OCI-LY7 (cell line): ENCODE data around the gene SIGLEC12. TPM values are rescaled to one million over a fixed set of nuclear protein-coding genes. Genes with fewer than 3 reads are reported as not detected.

Experiments used
- BruUV-seq: library from RNA; stranded (reverse); fragments of 400-500 nt; replicated peaks from 2 replicates; lab custom pipeline; 2021; lab: Mats Ljungman, UMichigan
- CTCF ChIA-PET: fragments of 300-600 bp; sonication (Branson Sonifier 250); formaldehyde crosslinking; loops from one replicate; lab custom pipeline; 2022; ENCODE audit warnings: antibody characterized with exemption; ENCODE audit not compliant: unreplicated experiment; lab: Charles Lee
- POLR2A ChIA-PET: fragments of 300-600 bp; sonication (Branson Sonifier 250); formaldehyde crosslinking; loops from one replicate; lab custom pipeline; 2022; ENCODE audit warnings: antibody characterized with exemption; lab: Charles Lee
- DNase-seq: peaks from one replicate; pipeline ENCODE4 v3.0.0-alpha.2; 2015; ENCODE audit warnings: low spot score
- H2AFZ ChIP-seq: fragments of 200-600 bp; sonication (generic), shearing (Covaris generic); 2 replicates; pipeline ENCODE4 v1.6.1; 2014; ENCODE audit warnings: mild to moderate bottlenecking, antibody characterized with exemption, low read length, moderate library complexity
- H3K27ac ChIP-seq: fragments of 200-600 bp; sonication (generic); 2 replicates; pipeline ENCODE4 v1.5.1; 2014; ENCODE audit warnings: mixed run types, low read depth, mild to moderate bottlenecking, moderate library complexity, low read length, inconsistent platforms; ENCODE audit not compliant: poor library complexity, severe bottlenecking
- H3K36me3 ChIP-seq: fragments of 200-600 bp; sonication (generic); 2 replicates; pipeline ENCODE4 v1.6.1; 2014; ENCODE audit warnings: mild to moderate bottlenecking, antibody characterized with exemption, low read length, moderate library complexity, mixed read lengths; ENCODE audit not compliant: insufficient read depth
- H3K4me1 ChIP-seq: fragments of 200-600 bp; sonication (generic); 2 replicates; pipeline ENCODE4 v1.5.1; 2014; ENCODE audit warnings: mild to moderate bottlenecking, low read length; ENCODE audit not compliant: insufficient read depth, poor library complexity, severe bottlenecking
- H3K4me2 ChIP-seq: fragments of 200-600 bp; sonication (generic); 2 replicates; pipeline ENCODE4 v1.6.1; 2014; ENCODE audit warnings: mild to moderate bottlenecking, low read length
- H3K4me3 ChIP-seq: fragments of 200-600 bp; sonication (generic); 2 replicates; pipeline ENCODE4 v1.5.1; 2014; ENCODE audit warnings: mild to moderate bottlenecking, low read depth, low read length; ENCODE audit not compliant: poor library complexity, severe bottlenecking
- H3K79me2 ChIP-seq: fragments of 200-600 bp; sonication (generic); 2 replicates; pipeline ENCODE4 v1.6.1; 2016; ENCODE audit warnings: low read depth, mild to moderate bottlenecking, low read length, moderate library complexity, mixed read lengths; ENCODE audit not compliant: insufficient read depth
- H3K9me2 ChIP-seq: fragments of 200-600 bp; sonication (generic); 2 replicates; pipeline ENCODE4 v1.6.1; 2016; ENCODE audit warnings: mild to moderate bottlenecking, low read length, mixed read lengths; ENCODE audit not compliant: insufficient read depth
- H3K9me3 ChIP-seq: fragments of 200-600 bp; sonication (generic); 2 replicates; pipeline ENCODE4 v1.6.1; 2014; ENCODE audit warnings: mild to moderate bottlenecking, mixed run types, low read length, mixed read lengths
- H4K20me1 ChIP-seq: fragments of 200-600 bp; sonication (generic); 2 replicates; pipeline ENCODE4 v1.6.1; 2014; ENCODE audit warnings: mild to moderate bottlenecking, antibody characterized with exemption, low read length, moderate library complexity, mixed read lengths; ENCODE audit not compliant: insufficient read depth
- CTCF ChIP-seq: fragments of 200-600 bp; sonication (generic); conservative IDR thresholded peaks from 2 replicates; pipeline ENCODE4 v1.5.1; 2014; ENCODE audit warnings: mild to moderate bottlenecking, antibody characterized with exemption, low read length, moderate library complexity, mixed read lengths
- EZH2phosphoT487 ChIP-seq: fragments of 200-600 bp; sonication (generic); IDR thresholded peaks from 2 replicates; pipeline ENCODE4 v1.6.1; 2018; ENCODE audit warnings: low read depth, borderline replicate concordance, mild to moderate bottlenecking, mixed run types, antibody characterized with exemption, low read length, moderate library complexity, mixed read lengths
- intact Hi-C: fragments of 100-400 bp; cut with micrococcal nuclease; formaldehyde crosslinking; loops from one replicate; pipeline ENCODE4 v1.10.0; 2022; ENCODE audit not compliant: unreplicated experiment
- total RNA-seq, 2 experiments: library from RNA; depleted of rRNA in 1 of 2; stranded (reverse); fragments of >200 nt in 1 of 2; shearing (Covaris generic) in 1 of 2; gene quantifications; 2 replicates each; pipeline ENCODE4 v1.2.3, GENCODE V29; 2014 to 2022

SIGLEC12 gene
- total RNA-seq, 2 experiments from 2014 or later = not detected

- H2AFZ ChIP-seq = no peak overlapping the region
- H3K36me3 ChIP-seq = no peaks in the 10 kb centered on the region
- no TSS peak for BruUV-seq
- TF ChIP-seq CTCF (no peak), EZH2phosphoT487 (no peak)
- POLR2A ChIA-PET = no interaction called here
- CTCF ChIA-PET = no interaction called here
- no peaks in the 10 kb centered on the region for H3K9me2 ChIP-seq
- H3K4me2 ChIP-seq = no peak overlapping the region
- no peak for DNase-seq
- no peaks in the 10 kb centered on the region for H3K4me1 ChIP-seq
- intact Hi-C loops = no loop called here
- no peak overlapping the region for H3K27ac ChIP-seq
- H3K4me3 ChIP-seq = no peak overlapping the region
- no peaks in the 10 kb centered on the region for H3K79me2 ChIP-seq
- H4K20me1 ChIP-seq = no peaks in the 10 kb centered on the region
- no peaks in the 10 kb centered on the region for H3K9me3 ChIP-seq
Measured at GRCh38 chr19:51485960-51486660, 15.5 kb downstream of the SIGLEC12 start.

GRCh38 chr19:51480590-51480989, 21.0 kb downstream of the SIGLEC12 start:
- H3K27ac ChIP-seq = no peak overlapping the region
- H3K4me1 ChIP-seq = no peaks in the 10 kb centered on the region
- intact Hi-C loops = no loop called here
- H3K9me3 ChIP-seq = no peaks in the 10 kb centered on the region
- H3K4me2 ChIP-seq = no peak overlapping the region
- no peaks in the 10 kb centered on the region for H3K36me3 ChIP-seq
- TF ChIP-seq EZH2phosphoT487 = no peak
- BruUV-seq = no TSS peak
- CTCF ChIA-PET = no interaction called here
- H3K4me3 ChIP-seq = no peak overlapping the region
- DNase-seq = no peak
- no peaks in the 10 kb centered on the region for H3K79me2 ChIP-seq
- POLR2A ChIA-PET = no interaction called here
- no peak overlapping the region for H2AFZ ChIP-seq
- no peaks in the 10 kb centered on the region for H4K20me1 ChIP-seq
- no peaks in the 10 kb centered on the region for H3K9me2 ChIP-seq

- no peaks in the 10 kb centered on the region for H3K9me3 ChIP-seq
- no peaks in the 10 kb centered on the region for H4K20me1 ChIP-seq
- DNase-seq = no peak
- no peaks in the 10 kb centered on the region for H3K9me2 ChIP-seq
- no peak overlapping the region for H2AFZ ChIP-seq
- no peak overlapping the region for H3K4me3 ChIP-seq
- ChIA-PET POLR2A (no interaction called here), CTCF (no interaction called here)
- H3K36me3 ChIP-seq = no peaks in the 10 kb centered on the region
- no peaks in the 10 kb centered on the region for H3K79me2 ChIP-seq
- no peak for TF ChIP-seq EZH2phosphoT487
- no peak for TF ChIP-seq CTCF
- H3K27ac ChIP-seq = no peak overlapping the region
- no TSS peak for BruUV-seq
- intact Hi-C loops = no loop called here
- H3K4me2 ChIP-seq = no peak overlapping the region
- H3K4me1 ChIP-seq = no peaks in the 10 kb centered on the region
Measured at GRCh38 chr19:51479531-51480331, 21.9 kb downstream of the SIGLEC12 start.
